Esophagus squamous epithelium (tissue), 5 donors: Measurements from ENCODE around the gene ZNF641. TPM values are rescaled to one million over a fixed set of nuclear protein-coding genes. Genes with fewer than 3 reads are reported as not detected.
A peak's percentile ranks its signal among the peaks of the same experiment; 100 is the strongest.

Source experiments
- DNase-seq: peaks from one replicate; lab custom pipeline; 2025; lab: John Stamatoyannopoulos, UW
- H3K27ac ChIP-seq, 4 donors: fragments of 200-600 bp; sonication (generic); one replicate each; pipeline ENCODE4 v1.5.1; 2016 to 2019; ENCODE audit warnings: mild to moderate bottlenecking in 1 of 4
- H3K27me3 ChIP-seq, 4 donors: fragments of 200-600 bp; sonication (generic); 1 replicate in 3 of 4; 2 replicates in 1 of 4; pipeline versions ENCODE4 v1.5.1 to v1.6.0; 2017 to 2021; ENCODE audit warnings: antibody characterized with exemption in 1 of 4
- H3K36me3 ChIP-seq, 3 donors: fragments of 200-600 bp; sonication (generic); one replicate each; pipeline ENCODE4 v1.5.1; 2016 to 2019
- H3K4me1 ChIP-seq, 3 donors: fragments of 200-600 bp; sonication (generic); one replicate each; pipeline ENCODE4 v1.5.1; 2017 to 2019
- H3K4me3 ChIP-seq, 4 donors: fragments of 200-600 bp; sonication (generic); 1 replicate in 3 of 4; 2 replicates in 1 of 4; pipeline ENCODE4 v1.5.1; 2016 to 2019; ENCODE audit warnings: mild to moderate bottlenecking in 2 of 4, moderate library complexity in 1 of 4
- H3K9me3 ChIP-seq, 3 donors: fragments of 200-600 bp; sonication (generic); one replicate each; pipeline ENCODE4 v1.5.1; 2016 to 2019
- POLR2A ChIP-seq, 4 donors: fragments of 450-650 bp; IDR thresholded peaks; one replicate each; pipeline ENCODE4 v1.6.1; 2017; ENCODE audit warnings: antibody characterized with exemption in 4 of 4, mild to moderate bottlenecking in 4 of 4, moderate library complexity in 3 of 4
- whole genome bisulfite sequencing, 2 donors: methylation state at CpG; one replicate each; pipeline ENCODE4 v1.1.5; 2018; 5-methylcytosine and 5-hydroxymethylcytosine counted together
- intact Hi-C: fragments of 100-400 bp; cut with DNase I; formaldehyde crosslinking; loops from one replicate; pipeline ENCODE4 v1.15.0; 2022
- total RNA-seq, 4 donors: library from RNA; depleted of rRNA; stranded (reverse); fragments of >200 nt; gene quantifications; one replicate each; pipeline ENCODE4 v1.1.0, GENCODE V29; 2016
- TF ChIP-seq, protein P1 (sequence below), 6 experiments: fragments of 450-650 bp in 4 of 6; fragments of 200-600 bp in 2 of 6; sonication (generic) in 2 of 6; IDR thresholded peaks; one replicate each; pipeline ENCODE4 v1.5.1; 2016 to 2019; ENCODE audit warnings: antibody characterized with exemption in 6 of 6, mild to moderate bottlenecking in 4 of 6, moderate library complexity in 4 of 6
- donor health status: DM: yes; HTN: yes; CAD: no.

Gene ZNF641
- total RNA-seq, 4 donors from 2014 or later = 7.1 to 17.9 (median 10.0) TPM

DNA sequence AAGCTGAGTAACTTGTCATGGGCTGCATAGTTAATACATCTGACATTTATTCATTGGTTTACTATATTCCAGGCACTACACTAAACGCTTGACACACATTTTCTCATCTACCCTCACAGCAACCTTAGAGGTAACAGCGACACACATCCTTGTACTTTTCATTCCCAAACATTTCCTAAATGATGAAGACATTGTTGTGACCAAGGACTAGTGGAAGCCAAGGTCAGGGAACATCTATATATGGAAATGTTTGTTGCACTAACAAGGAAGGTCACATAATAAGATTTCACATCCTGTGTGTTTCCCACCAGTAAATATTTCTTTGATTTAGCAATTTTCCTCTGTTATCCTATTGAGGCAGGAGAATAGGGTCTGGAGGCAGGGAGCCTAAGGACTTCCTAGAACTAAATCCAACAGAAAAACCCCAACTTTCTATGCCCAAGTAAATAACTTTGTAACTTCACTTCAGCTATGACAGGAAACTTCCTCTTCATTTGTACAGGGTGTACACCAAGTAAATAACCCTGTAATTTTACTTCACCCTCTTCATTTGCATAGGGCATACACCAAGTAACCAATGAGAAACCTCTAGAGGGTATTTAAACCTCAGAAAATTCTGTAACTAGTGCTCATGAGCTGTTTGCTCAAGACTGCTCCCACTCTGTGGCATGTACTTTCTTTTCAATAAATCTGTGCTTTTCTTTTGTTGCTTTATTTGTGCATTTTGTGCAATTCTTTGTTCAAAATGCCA, 48.4 kb downstream of the ZNF641 start:
- Histone ChIP-seq H3K27ac (no peak overlapping the region), H3K4me3 (no peak overlapping the region), H3K4me1 (no peaks in the 10 kb centered on the region), H3K27me3 (no peaks in the 10 kb centered on the region), H3K9me3 (no peaks in the 10 kb centered on the region), H3K36me3 (no peaks in the 10 kb centered on the region)
- intact Hi-C loops = no loop called here
- WGBS, 2 donors = 64 to 75% methylated on average over 2 of the region's 2 CpGs
- DNase-seq = no peak
- TF ChIP-seq, protein P1, sequence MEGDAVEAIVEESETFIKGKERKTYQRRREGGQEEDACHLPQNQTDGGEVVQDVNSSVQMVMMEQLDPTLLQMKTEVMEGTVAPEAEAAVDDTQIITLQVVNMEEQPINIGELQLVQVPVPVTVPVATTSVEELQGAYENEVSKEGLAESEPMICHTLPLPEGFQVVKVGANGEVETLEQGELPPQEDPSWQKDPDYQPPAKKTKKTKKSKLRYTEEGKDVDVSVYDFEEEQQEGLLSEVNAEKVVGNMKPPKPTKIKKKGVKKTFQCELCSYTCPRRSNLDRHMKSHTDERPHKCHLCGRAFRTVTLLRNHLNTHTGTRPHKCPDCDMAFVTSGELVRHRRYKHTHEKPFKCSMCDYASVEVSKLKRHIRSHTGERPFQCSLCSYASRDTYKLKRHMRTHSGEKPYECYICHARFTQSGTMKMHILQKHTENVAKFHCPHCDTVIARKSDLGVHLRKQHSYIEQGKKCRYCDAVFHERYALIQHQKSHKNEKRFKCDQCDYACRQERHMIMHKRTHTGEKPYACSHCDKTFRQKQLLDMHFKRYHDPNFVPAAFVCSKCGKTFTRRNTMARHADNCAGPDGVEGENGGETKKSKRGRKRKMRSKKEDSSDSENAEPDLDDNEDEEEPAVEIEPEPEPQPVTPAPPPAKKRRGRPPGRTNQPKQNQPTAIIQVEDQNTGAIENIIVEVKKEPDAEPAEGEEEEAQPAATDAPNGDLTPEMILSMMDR (IDR thresholded peaks at IDR 0.05) = no peak
- TF ChIP-seq POLR2A (IDR thresholded peaks at IDR 0.05) = no peak

DNA sequence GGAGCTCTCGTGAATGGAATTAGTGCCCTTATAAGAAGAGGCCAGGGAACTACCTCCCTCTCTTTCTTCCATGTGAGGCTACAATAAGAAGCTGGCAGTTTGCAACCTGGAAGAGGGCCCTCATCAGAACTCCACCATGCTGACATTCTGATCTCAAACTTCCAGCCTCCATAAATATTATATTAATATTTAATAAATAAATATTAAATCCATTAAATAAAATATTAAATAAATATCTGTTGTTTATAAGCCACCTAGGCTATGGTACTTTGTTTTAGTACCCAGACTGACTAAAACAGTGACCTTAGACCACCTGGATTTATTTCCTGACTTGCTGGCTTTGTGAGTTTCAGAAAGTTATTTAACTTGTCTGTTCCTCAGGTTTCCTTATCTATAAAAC, 49.9 kb downstream of the ZNF641 start:
- intact Hi-C loops = no loop called here
- TF ChIP-seq POLR2A (IDR thresholded peaks at IDR 0.05) = no peak
- TF ChIP-seq, protein P1 (IDR thresholded peaks at IDR 0.05) = no peak
- 81 to 85% methylated on average over 1 of the region's 1 CpG for WGBS, 2 donors
- no peaks in the 10 kb centered on the region for H3K36me3 ChIP-seq
- no peaks in the 10 kb centered on the region for H3K27me3 ChIP-seq
- DNase-seq = no peak
- peaks cover 0 to 13% (median 3%) of the 10 kb centered on the region in 3 donors for H3K4me1 ChIP-seq
- H3K4me3 ChIP-seq = no peak overlapping the region
- no peak overlapping the region for H3K27ac ChIP-seq
- no peaks in the 10 kb centered on the region for H3K9me3 ChIP-seq

DNA sequence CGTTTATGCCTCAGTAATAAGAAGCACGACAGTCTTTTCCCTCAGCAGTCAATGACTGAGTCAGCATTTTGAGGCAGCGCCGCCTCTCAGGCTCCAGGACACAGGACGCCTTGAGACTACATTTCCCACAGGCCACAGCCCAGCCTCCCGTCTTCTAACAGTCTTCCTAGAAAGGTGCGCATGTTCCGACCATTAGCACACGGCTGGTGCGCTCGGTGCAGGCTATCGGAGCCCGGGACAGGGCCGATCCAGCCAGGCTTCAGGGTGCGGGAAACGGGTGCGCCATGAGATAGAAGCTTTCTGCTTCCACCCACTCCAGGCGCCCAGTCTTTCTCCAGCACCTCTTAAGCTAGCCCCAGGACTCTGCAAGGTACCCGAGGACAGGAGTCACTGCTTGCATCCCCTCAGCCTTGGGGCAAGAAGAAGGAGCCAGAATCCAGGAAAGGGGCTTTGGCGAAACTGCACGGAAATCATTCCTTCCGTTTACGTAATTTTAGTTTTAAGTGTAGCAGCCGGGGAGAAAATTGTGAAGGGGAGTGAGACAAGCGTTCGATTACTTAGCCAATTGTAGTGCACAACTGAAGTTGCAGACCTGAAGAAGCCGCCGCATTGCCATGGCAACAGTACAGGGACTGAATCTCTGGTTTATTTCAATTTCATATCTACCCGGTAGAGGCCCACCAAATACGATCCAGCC, 54.0 kb downstream of the ZNF641 start:
- DNase-seq = no peak
- no peaks in the 10 kb centered on the region for H3K36me3 ChIP-seq
- H3K4me1 ChIP-seq = peaks cover 0 to 13% (median 3%) of the 10 kb centered on the region in 3 donors
- peak in 1 of 4 donors; percentile 12 for TF ChIP-seq POLR2A (IDR thresholded peaks at IDR 0.05)
- TF ChIP-seq, protein P1 (IDR thresholded peaks at IDR 0.05) = no peak
- H3K9me3 ChIP-seq = no peaks in the 10 kb centered on the region
- H3K27ac ChIP-seq = peak overlapping the region in 1 of 4 donors; percentile 18
- H3K27me3 ChIP-seq = no peaks in the 10 kb centered on the region
- 8 to 15% methylated on average over 11 to 24 of the region's 30 CpGs for WGBS, 2 donors
- intact Hi-C loops = no loop called here
- peak overlapping the region; percentile 34 to 71 (median 52) for H3K4me3 ChIP-seq

DNA sequence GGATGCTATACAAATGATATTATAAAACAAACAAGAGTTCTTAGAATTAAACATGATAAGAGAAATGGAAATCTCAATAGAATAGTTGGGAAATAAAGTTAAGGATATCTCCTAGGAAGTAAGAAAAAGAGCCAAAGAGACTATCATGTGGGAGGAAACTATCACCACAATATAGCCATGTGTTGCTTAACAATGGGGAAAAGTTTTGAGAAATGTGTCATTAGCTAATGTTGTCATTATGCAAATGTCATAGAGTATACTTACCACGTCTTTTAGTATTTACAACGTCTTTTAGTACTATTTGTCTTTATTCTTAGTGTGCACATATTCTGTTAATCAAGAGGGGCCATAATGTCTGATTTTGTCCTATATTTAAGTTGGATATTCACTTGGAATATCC, 58.7 kb downstream of the ZNF641 start:
- intact Hi-C loops = no loop called here
- no peak for TF ChIP-seq POLR2A (IDR thresholded peaks at IDR 0.05)
- TF ChIP-seq, protein P1 (IDR thresholded peaks at IDR 0.05) = no peak
- H3K27me3 ChIP-seq = no peaks in the 10 kb centered on the region
- no peaks in the 10 kb centered on the region for H3K9me3 ChIP-seq
- 32 to 45% methylated on average over 2 of the region's 2 CpGs for WGBS, 2 donors
- no peaks in the 10 kb centered on the region for H3K36me3 ChIP-seq
- H3K27ac ChIP-seq = no peak overlapping the region
- H3K4me1 ChIP-seq = peaks cover 0 to 18% (median 3%) of the 10 kb centered on the region in 3 donors
- no peak for DNase-seq
- H3K4me3 ChIP-seq = no peak overlapping the region

DNA sequence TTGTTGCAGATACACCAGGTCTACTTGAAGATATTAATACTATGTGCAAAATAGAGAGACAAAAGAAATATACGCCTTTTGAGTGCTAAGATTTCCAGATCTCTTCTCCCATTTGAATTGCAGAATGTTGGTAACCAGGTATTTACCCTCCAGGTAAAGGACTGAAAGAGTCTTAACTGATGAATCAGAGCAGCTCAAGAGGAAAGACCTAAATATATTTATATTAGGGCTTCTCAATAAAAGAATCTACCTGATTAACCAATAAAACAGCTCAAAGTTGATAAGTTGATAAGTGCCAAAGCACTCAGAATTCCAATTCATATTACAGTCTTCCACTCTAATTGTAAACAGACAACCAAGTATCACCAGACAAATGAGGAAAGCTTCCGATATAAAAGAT, 59.2 kb downstream of the ZNF641 start:
- Histone ChIP-seq H3K36me3 (no peaks in the 10 kb centered on the region), H3K27ac (no peak overlapping the region), H3K4me1 (peaks cover 0 to 13% (median 3%) of the 10 kb centered on the region in 3 donors), H3K4me3 (no peak overlapping the region), H3K9me3 (no peaks in the 10 kb centered on the region), H3K27me3 (no peaks in the 10 kb centered on the region)
- no peak for TF ChIP-seq POLR2A (IDR thresholded peaks at IDR 0.05)
- TF ChIP-seq, protein P1 (IDR thresholded peaks at IDR 0.05) = no peak
- DNase-seq = no peak
- intact Hi-C loops = no loop called here
- 41 to 81% methylated on average over 2 of the region's 2 CpGs for WGBS, 2 donors
